ENCODE data around the gene ZNF549.
A peak's percentile ranks its signal among the peaks of the same experiment; 100 is the strongest.

ZNF549 gene

GRCh38 chr19:57566396-57567265 lies 39.5 kb downstream of the ZNF549 start:
- FAIRE-seq, result no peak
- no peak for DNase-seq (ENCODE audit: insufficient read length, low spot score)
- TF ChIP-seq POU2F2 (IDR thresholded peaks at IDR 0.05; ENCODE audit: low read depth, low read length), result no peak
- TF ChIP-seq TAF1 (IDR thresholded peaks at IDR 0.05; ENCODE audit: low read depth, low read length), result no peak
- no peak for TF ChIP-seq PAX5 (IDR thresholded peaks at IDR 0.05; ENCODE audit: insufficient read depth, low read length, severe bottlenecking)
- no peak for TF ChIP-seq SPI1 (IDR thresholded peaks at IDR 0.05; ENCODE audit: low read depth, low read length)
- no peak for TF ChIP-seq POLR2AphosphoS5 (IDR thresholded peaks at IDR 0.05; ENCODE audit: low read depth, low read length)
- no peak for TF ChIP-seq POLR2A (IDR thresholded peaks at IDR 0.05; ENCODE audit: low read depth, low read length)

GRCh38 chr19:57570707-57571106 lies 43.6 kb downstream of the ZNF549 start:
- TF ChIP-seq PAX5 (IDR thresholded peaks at IDR 0.05; ENCODE audit: insufficient read depth, low read length, severe bottlenecking), result no peak
- no peak for TF ChIP-seq TAF1 (IDR thresholded peaks at IDR 0.05; ENCODE audit: low read depth, low read length)
- no peak for TF ChIP-seq POU2F2 (IDR thresholded peaks at IDR 0.05; ENCODE audit: low read depth, low read length)
- no peak for TF ChIP-seq POLR2AphosphoS5 (IDR thresholded peaks at IDR 0.05; ENCODE audit: low read depth, low read length)
- TF ChIP-seq POLR2A (IDR thresholded peaks at IDR 0.05; ENCODE audit: low read depth, low read length), result no peak
- TF ChIP-seq SPI1 (IDR thresholded peaks at IDR 0.05; ENCODE audit: low read depth, low read length), result no peak
- FAIRE-seq (no peak), DNase-seq (ENCODE audit: insufficient read length, low spot score) (no peak)

- TF ChIP-seq POU2F2 (IDR thresholded peaks at IDR 0.05; ENCODE audit: low read depth, low read length) (no peak), POLR2A (IDR thresholded peaks at IDR 0.05; ENCODE audit: low read depth, low read length) (no peak), PAX5 (IDR thresholded peaks at IDR 0.05; ENCODE audit: insufficient read depth, low read length, severe bottlenecking) (no peak), SPI1 (IDR thresholded peaks at IDR 0.05; ENCODE audit: low read depth, low read length) (no peak), POLR2AphosphoS5 (IDR thresholded peaks at IDR 0.05; ENCODE audit: low read depth, low read length) (no peak), TAF1 (IDR thresholded peaks at IDR 0.05; ENCODE audit: low read depth, low read length) (no peak)
- FAIRE-seq (no peak), DNase-seq (ENCODE audit: insufficient read length, low spot score) (no peak)
These were observed 45.3 kb downstream of the ZNF549 start for GRCh38 chr19:57572415-57572947.

- TF ChIP-seq POU2F2 (IDR thresholded peaks at IDR 0.05; ENCODE audit: low read depth, low read length), result no peak
- no peak for TF ChIP-seq TAF1 (IDR thresholded peaks at IDR 0.05; ENCODE audit: low read depth, low read length)
- no peak for TF ChIP-seq SPI1 (IDR thresholded peaks at IDR 0.05; ENCODE audit: low read depth, low read length)
- TF ChIP-seq POLR2A (IDR thresholded peaks at IDR 0.05; ENCODE audit: low read depth, low read length), result no peak
- TF ChIP-seq POLR2AphosphoS5 (IDR thresholded peaks at IDR 0.05; ENCODE audit: low read depth, low read length), result no peak
- TF ChIP-seq PAX5 (IDR thresholded peaks at IDR 0.05; ENCODE audit: insufficient read depth, low read length, severe bottlenecking), result no peak
- FAIRE-seq, result no peak
- no peak for DNase-seq (ENCODE audit: insufficient read length, low spot score)
These were observed 49.5 kb downstream of the ZNF549 start for GRCh38 chr19:57576661-57577060.

GRCh38 chr19:57578487-57579205 lies 51.5 kb downstream of the ZNF549 start, which contains the start of gene ZNF416:
Gene ZNF416, minus strand, starts transcription at chr19:57578911. Its CDS starts 207 bp downstream, at chr19:57578704.
- peak; percentile 94 for DNase-seq (ENCODE audit: insufficient read length, low spot score)
- FAIRE-seq, result peak; percentile 100

GRCh38 chr19:57583104-57583520 lies 56.0 kb downstream of the ZNF549 start:
- DNase-seq (ENCODE audit: insufficient read length, low spot score), result no peak
- TF ChIP-seq SPI1 (IDR thresholded peaks at IDR 0.05; ENCODE audit: low read depth, low read length) (no peak), POLR2AphosphoS5 (IDR thresholded peaks at IDR 0.05; ENCODE audit: low read depth, low read length) (no peak), TAF1 (IDR thresholded peaks at IDR 0.05; ENCODE audit: low read depth, low read length) (no peak), POLR2A (IDR thresholded peaks at IDR 0.05; ENCODE audit: low read depth, low read length) (no peak), PAX5 (IDR thresholded peaks at IDR 0.05; ENCODE audit: insufficient read depth, low read length, severe bottlenecking) (no peak), POU2F2 (IDR thresholded peaks at IDR 0.05; ENCODE audit: low read depth, low read length) (no peak)
- FAIRE-seq, result no peak

More at GRCh38 chr19:57578487-57579205, 51.5 kb downstream of the ZNF549 start, which contains the start of gene ZNF416:
- TF ChIP-seq POLR2AphosphoS5 (IDR thresholded peaks at IDR 0.05; ENCODE audit: low read depth, low read length) (no peak), SPI1 (IDR thresholded peaks at IDR 0.05; ENCODE audit: low read depth, low read length) (no peak), POLR2A (IDR thresholded peaks at IDR 0.05; ENCODE audit: low read depth, low read length) (peak; percentile 64), POU2F2 (IDR thresholded peaks at IDR 0.05; ENCODE audit: low read depth, low read length) (peak; percentile 90), PAX5 (IDR thresholded peaks at IDR 0.05; ENCODE audit: insufficient read depth, low read length, severe bottlenecking) (no peak), TAF1 (IDR thresholded peaks at IDR 0.05; ENCODE audit: low read depth, low read length) (peak; percentile 46; the same call in 1 of the 2 replicates)

GRCh38 chr19:57583521-57584416 lies 56.6 kb downstream of the ZNF549 start, which contains the start of gene ZIK1:
Gene ZIK1, plus strand, starts transcription at chr19:57584145. Its CDS starts 212 bp downstream, at chr19:57584357.
- DNase-seq (ENCODE audit: insufficient read length, low spot score), result peak; percentile 98
- peak; percentile 92 for FAIRE-seq
- TF ChIP-seq POLR2AphosphoS5 (IDR thresholded peaks at IDR 0.05; ENCODE audit: low read depth, low read length), result peak; percentile 46; the same call in 1 of the 2 replicates
- peak; percentile 38; the same call in 1 of the 2 replicates for TF ChIP-seq TAF1 (IDR thresholded peaks at IDR 0.05; ENCODE audit: low read depth, low read length)
- TF ChIP-seq SPI1 (IDR thresholded peaks at IDR 0.05; ENCODE audit: low read depth, low read length), result no peak
- TF ChIP-seq POU2F2 (IDR thresholded peaks at IDR 0.05; ENCODE audit: low read depth, low read length), result 0 out of 2 replicates have a peak, but pooled peaks have one; percentile 9

- TF ChIP-seq POU2F2 (IDR thresholded peaks at IDR 0.05; ENCODE audit: low read depth, low read length) (no peak), PAX5 (IDR thresholded peaks at IDR 0.05; ENCODE audit: insufficient read depth, low read length, severe bottlenecking) (no peak), TAF1 (IDR thresholded peaks at IDR 0.05; ENCODE audit: low read depth, low read length) (no peak), POLR2AphosphoS5 (IDR thresholded peaks at IDR 0.05; ENCODE audit: low read depth, low read length) (no peak), POLR2A (IDR thresholded peaks at IDR 0.05; ENCODE audit: low read depth, low read length) (no peak), SPI1 (IDR thresholded peaks at IDR 0.05; ENCODE audit: low read depth, low read length) (no peak)
- DNase-seq (ENCODE audit: insufficient read length, low spot score), result no peak
- no peak for FAIRE-seq
These were observed 60.4 kb downstream of the ZNF549 start for GRCh38 chr19:57587529-57587928.
